GM21717 (cell line): ENCODE results near the gene ABHD10.
A peak's percentile ranks its signal among the peaks of the same experiment; 100 is the strongest.

Experiments used
- ATAC-seq: cut with Tn5 transposase; IDR thresholded peaks from one replicate; pipeline ENCODE4 v1.9.1; 2021; ENCODE audit warnings: mild to moderate bottlenecking, moderate library complexity; ENCODE audit not compliant: unreplicated experiment

Gene ABHD10

DNA sequence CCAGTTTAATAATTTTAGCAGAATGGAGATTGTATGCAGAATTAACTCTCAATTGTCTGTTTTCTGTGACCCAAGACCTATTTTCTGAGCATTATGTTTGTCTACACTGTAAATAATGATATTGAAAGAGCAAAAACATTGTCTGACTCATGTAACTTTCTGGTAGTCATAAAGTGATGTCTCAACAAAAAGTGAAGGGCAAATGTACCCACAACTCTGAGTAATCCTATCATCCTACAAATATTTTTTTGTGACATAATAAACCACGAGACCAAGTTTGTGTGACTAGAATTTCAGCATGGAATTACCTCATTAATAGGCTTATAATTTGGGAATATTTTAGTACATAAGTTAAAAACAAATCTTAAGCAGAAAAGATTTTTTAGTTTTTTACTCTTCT, 15.4 kb upstream of the ABHD10 start:
- no peak for ATAC-seq

- ATAC-seq = no peak
Measured at GRCh38 chr3:111965484-111965883, 13.3 kb upstream of the ABHD10 start.

DNA sequence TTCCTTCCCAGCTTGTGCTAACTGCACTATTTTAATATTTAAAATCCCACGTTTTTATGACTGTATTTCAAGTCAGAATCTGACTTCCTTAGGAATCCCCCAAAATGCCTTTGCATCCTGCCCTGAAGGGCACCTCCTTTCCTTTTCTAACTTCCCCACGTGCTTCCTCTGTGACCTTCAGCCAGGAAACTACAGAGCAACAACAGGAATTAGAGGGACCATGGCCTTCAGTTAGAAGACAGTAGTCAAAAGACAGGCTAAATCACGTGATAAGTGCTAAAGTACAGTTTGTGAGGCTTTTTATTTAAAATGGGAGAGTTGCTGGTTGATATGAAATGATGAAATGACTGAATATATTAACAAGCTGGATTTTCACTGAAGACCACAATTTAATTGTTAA, 11.8 kb upstream of the ABHD10 start:
- no peak for ATAC-seq

DNA sequence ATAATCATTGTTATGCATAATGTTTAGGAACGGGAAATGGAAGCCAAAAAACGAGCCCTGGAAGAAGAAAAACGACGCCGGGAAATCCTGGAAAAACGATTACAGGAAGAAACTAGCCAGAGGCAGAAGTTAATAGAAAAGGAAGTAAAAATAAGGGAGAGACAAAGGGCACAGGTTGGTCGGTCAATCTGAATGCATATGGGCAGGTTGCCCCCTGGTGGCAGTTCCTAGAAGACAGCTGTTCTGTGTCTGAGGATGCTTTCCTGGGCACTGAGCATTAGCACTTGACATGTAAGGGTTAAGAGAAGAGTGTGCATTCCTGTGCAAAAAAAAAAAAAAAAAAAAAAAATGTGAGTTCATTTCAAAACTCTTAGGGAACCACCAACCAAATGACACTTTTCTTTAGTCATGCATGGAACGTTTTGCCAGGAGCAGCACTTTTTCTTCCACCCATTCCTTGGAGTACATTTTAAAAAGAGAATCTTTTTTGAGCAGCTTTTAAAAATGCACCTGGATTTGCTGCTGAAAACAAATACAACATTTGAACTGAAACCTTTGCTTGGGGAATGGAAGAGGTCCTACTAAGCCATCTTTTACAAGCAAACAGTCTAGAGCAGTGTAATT, 11.1 kb upstream of the ABHD10 start:
- peak; percentile 93 for ATAC-seq

DNA sequence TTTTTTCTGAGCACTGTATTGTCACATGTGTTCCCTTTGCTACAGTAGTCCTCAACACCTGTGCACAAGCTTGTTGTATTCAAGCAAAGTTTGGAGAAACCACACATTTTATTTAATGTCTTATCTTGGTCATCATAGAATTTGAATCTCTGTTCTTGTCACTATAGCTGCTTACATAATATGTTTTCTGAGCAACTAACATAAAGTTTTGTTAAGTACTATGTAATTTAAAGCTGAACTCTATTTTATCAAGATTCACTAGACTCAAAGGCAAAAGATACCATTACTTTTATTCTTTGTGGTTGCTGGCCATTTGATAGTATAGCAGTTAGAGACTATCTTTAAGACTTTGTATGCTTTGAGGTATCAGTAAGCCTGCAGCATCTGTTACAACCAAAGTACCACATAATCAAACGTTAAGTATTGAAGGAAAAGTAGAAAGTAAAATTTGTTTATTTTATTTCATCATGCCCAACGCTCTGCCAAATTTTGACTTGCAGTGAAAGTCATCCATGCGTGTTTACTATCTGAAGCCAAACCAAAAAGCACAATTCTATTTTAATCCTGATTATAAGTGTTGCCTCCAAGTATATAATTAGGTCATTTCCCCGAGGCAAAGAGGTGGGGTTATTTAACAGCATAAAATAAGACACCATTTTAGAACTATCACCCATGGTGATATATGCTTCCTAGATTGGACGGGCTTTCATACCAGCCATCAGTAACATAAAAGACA, 10.3 kb upstream of the ABHD10 start:
- no peak for ATAC-seq

DNA sequence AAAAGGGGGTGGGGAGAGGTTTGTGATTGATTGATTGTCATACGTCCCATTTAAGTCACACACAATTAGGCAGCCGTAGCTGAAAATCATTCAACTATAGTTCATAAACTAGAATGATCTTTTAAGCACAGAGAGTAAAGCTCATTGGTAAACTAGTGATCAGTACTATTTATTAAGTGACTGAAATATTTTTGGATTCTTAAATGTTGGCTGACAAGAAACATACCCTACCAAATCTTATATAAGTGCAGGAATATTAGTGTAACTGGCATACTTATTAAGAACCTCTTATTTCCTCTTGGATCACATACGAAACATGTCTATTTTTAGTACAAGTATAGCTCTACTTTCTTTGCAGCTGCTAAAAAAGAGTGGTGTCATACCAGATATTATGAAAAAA, 8.4 kb upstream of the ABHD10 start:
- no peak for ATAC-seq

- ATAC-seq = no peak
Measured at GRCh38 chr3:111971533-111972130, 7.2 kb upstream of the ABHD10 start.

- ATAC-seq = no peak
Measured at GRCh38 chr3:111972891-111973290, 5.9 kb upstream of the ABHD10 start.

DNA sequence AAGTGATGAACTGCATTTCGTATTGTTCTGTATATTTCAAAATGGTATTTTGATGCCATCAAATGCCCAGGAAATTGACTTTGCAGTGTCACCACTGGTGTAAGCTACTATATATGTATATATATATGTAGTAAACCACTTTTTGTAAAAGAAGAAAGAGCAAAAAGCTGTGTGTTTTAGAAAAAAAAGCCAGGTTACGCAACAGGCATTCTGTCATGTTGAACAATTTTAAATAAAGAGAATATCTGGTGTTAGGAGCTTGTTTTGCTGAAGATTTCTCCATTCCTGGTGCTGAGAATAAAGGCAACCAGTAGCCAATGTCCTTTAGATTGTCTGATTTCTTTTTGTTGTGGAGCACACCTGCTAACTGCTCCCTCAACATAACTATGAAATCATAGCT, 3.7 kb upstream of the ABHD10 start:
- ATAC-seq = no peak

DNA sequence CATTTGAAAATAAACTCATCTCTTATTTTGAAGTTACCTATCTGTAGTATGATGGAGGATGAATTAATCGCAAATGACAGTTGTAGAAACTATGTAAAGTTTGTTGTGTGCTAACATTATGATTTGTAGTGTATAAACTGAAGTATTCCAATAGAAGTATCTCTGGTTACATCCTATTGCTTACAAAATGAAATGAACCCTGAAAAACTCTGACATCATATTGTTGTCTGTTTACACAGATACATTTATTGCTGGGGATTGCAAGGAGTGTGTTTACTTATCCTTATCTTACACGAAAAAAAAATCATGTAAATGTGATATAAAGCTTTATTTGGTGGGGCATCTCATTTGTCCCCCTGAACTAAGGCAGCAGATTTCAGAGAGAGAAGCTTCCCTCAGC, 2.6 kb upstream of the ABHD10 start:
- no peak for ATAC-seq

GRCh38 chr3:111979434-111980038, 710 bp downstream of the ABHD10 start:
- peak; percentile 34 for ATAC-seq

GRCh38 chr3:111980716-111981456, 2.1 kb downstream of the ABHD10 start:
- no peak for ATAC-seq

DNA sequence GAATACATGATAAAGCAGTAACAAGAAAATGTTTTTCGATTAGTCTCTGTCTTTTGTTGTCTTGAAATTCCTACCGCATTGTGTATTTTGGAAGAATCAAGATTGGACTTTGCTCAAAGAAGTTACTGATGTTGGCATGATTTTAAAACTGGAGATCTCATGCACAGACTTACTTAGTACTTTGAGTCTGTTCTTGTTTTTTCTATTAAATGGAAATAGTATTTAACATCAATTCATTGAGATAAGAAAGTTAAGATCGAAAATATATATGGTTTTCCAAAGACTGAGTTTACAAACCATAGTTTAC, 2.6 kb downstream of the ABHD10 start:
- ATAC-seq = no peak

- ATAC-seq = no peak
Measured at GRCh38 chr3:111984636-111985298, 5.9 kb downstream of the ABHD10 start.

- no peak for ATAC-seq
Measured at GRCh38 chr3:111986800-111987199, 8.0 kb downstream of the ABHD10 start.

DNA sequence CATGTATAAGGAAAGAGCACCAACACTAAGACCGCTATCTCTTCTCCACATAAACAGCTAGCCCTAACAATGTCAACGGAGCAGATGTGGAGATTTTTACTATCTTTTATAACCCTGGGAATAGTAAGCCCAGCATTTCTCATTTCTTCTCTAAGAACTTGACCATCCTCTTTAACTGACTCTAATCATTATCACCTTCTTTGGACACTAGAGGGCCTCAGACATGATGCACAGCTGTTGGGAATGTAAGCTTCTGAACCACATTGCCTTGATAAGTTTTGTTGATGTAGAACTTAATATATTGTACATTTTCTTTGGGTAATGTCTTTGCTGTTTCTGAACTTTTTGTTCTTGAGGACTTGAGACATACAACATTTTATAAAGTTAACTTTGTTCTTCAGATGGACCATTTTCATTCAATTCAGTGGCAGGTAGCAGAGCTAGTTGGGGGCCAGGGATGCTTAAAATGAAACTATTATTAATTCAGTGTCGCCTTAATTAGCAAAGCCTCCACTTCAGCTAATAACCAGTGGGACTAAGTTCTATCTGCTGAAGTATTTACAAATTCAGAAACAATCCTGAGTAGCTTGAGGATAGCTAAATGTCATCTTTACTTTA, 10.3 kb downstream of the ABHD10 start:
- no peak for ATAC-seq

GRCh38 chr3:111993038-111993437, 14.2 kb downstream of the ABHD10 start:
- no peak for ATAC-seq

DNA sequence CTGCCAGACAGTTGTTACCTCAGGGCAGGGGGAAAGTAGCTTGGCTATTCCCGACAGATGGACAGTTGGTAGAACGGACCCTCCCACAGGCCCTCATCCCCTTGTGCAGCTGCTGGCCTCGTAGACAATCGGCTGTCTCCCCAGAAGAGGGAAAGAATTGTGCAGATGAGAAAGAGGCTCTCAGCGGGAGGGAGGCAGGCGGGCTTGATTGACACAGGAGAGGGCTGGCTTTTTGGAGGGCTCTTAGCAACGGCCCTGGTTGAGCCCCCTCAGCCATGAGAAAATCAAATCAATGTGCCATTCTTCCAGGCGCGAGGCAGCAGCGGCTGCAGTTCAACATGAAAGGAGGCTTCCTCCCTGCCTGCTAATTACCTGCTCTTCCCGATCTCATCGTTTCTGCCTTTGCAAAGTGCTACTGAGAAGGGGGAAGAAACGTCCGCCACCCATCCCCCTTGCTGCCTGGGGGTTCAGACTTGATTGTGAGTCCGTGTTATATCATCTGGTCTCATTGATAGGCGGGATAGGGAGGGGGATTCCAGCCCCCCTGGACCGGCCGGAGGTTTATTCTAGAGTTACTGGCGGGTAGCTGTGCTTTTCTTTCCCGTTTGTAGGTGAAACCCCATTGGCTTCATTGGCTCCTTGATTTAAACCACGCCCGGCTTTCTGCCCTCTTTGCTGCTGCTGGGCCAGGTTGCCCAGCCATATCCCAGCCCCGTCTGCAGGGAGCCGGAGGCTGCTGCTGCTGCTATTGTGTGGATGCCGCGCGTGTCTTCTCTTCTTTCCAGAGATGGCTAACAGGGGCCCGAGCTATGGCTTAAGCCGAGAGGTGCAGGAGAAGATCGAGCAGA, 20.0 kb downstream of the ABHD10 start, which contains the start of gene TAGLN3:
TAGLN3 (plus strand) TSS at position 287 of the 848 bp plus-strand sequence; CDS start at position 788, 501 bp downstream.
- peak; percentile 43 for ATAC-seq
